GM23338 (cell line): Measurements from ENCODE around the gene MLLT1. TPM values are rescaled to one million over a fixed set of nuclear protein-coding genes. Genes with fewer than 3 reads are reported as not detected.

Experiments
- ATAC-seq: fragments of 200-7000 bp; cut with Tn5 transposase; 3 replicates; pipeline ENCODE4 v1.9.1; 2020
- DNase-seq: peaks from one replicate; pipeline ENCODE4 v3.0.0-alpha.2; 2015; ENCODE audit warnings: low spot score
- H2AFZ ChIP-seq: fragments of 200-600 bp; sonication (generic); 2 replicates; pipeline ENCODE4 v1.8.0; 2016; ENCODE audit warnings: antibody characterized with exemption, mild to moderate bottlenecking, moderate library complexity
- H3F3A ChIP-seq: fragments of 200-600 bp; sonication (generic); replicated peaks from 2 replicates; pipeline ENCODE4 v1.8.0; 2017; ENCODE audit warnings: antibody characterized with exemption, mixed run types, low read depth
- H3K27ac ChIP-seq: fragments of 200-600 bp; sonication (generic); 2 replicates; pipeline ENCODE4 v1.6.1; 2016; ENCODE audit warnings: low read depth
- H3K27me3 ChIP-seq: fragments of 200-600 bp; sonication (generic); 2 replicates; pipeline ENCODE4 v1.8.0; 2016; ENCODE audit warnings: mild to moderate bottlenecking, mixed run types, moderate library complexity; ENCODE audit not compliant: insufficient read depth
- H3K36me3 ChIP-seq: fragments of 200-600 bp; sonication (generic); 2 replicates; pipeline ENCODE4 v1.8.0; 2016; ENCODE audit warnings: mild to moderate bottlenecking; ENCODE audit not compliant: insufficient read depth
- H3K4me1 ChIP-seq: fragments of 200-600 bp; sonication (generic); 2 replicates; pipeline ENCODE4 v1.8.0; 2016; ENCODE audit warnings: mild to moderate bottlenecking, moderate library complexity; ENCODE audit not compliant: insufficient read depth
- H3K4me2 ChIP-seq: fragments of 200-600 bp; sonication (generic); 2 replicates; pipeline ENCODE4 v1.7.1; 2017; ENCODE audit warnings: mixed run types
- H3K4me3 ChIP-seq: fragments of 200-600 bp; sonication (generic); 2 replicates; pipeline ENCODE4 v1.6.1; 2016; ENCODE audit warnings: mixed run types
- H3K79me2 ChIP-seq: fragments of 200-600 bp; sonication (generic); replicated peaks from 2 replicates; pipeline ENCODE4 v1.8.0; 2017; ENCODE audit warnings: mild to moderate bottlenecking; ENCODE audit not compliant: insufficient read depth
- H3K9me2 ChIP-seq: fragments of 200-600 bp; sonication (generic); 2 replicates; pipeline ENCODE4 v1.8.0; 2017; ENCODE audit not compliant: insufficient read depth
- H4K20me1 ChIP-seq: fragments of 200-600 bp; sonication (generic); replicated peaks from 2 replicates; pipeline ENCODE4 v1.8.0; 2017; ENCODE audit warnings: mild to moderate bottlenecking; ENCODE audit not compliant: insufficient read depth
- H3K27ac Mint-ChIP-seq: 2 replicates; pipeline ENCODE4 v1.8.0; 2020; ENCODE audit warnings: inconsistent platforms, mild to moderate bottlenecking, moderate library complexity, mixed read lengths
- H3K27me3 Mint-ChIP-seq: 3 replicates; pipeline ENCODE4 v1.8.0; 2022; ENCODE audit warnings: low read depth, mild to moderate bottlenecking, moderate library complexity, mixed read lengths, inconsistent platforms; ENCODE audit not compliant: insufficient read depth, poor library complexity
- H3K36me3 Mint-ChIP-seq: 3 replicates; pipeline ENCODE4 v1.8.0; 2021; ENCODE audit warnings: low read depth, mild to moderate bottlenecking, inconsistent platforms, moderate library complexity, mixed read lengths
- H3K4me1 Mint-ChIP-seq: 3 replicates; pipeline ENCODE4 v1.8.0; 2020; ENCODE audit warnings: mild to moderate bottlenecking, inconsistent platforms, mixed read lengths
- H3K4me3 Mint-ChIP-seq: 3 replicates; pipeline ENCODE4 v1.8.0; 2021; ENCODE audit warnings: moderate library complexity, mild to moderate bottlenecking, inconsistent platforms, mixed read lengths
- H3K9me3 Mint-ChIP-seq: 3 replicates; pipeline ENCODE4 v1.8.0; 2020; ENCODE audit warnings: moderate library complexity, mild to moderate bottlenecking, inconsistent platforms, mixed read lengths
- CTCF ChIP-seq, 2 experiments: fragments of 200-600 bp in 1 of 2; sonication (generic) in 1 of 2; conservative IDR thresholded peaks; 2 replicates each; pipeline versions ENCODE4 v1.5.1 to v1.6.1; 2016 to 2017; ENCODE audit warnings: antibody characterized with exemption in 2 of 2, low read depth in 2 of 2, mild to moderate bottlenecking in 2 of 2, moderate library complexity in 1 of 2
- EZH2 ChIP-seq: fragments of 200-600 bp; sonication (generic); IDR thresholded peaks from one replicate; pipeline ENCODE4 v1.8.0; 2017; ENCODE audit warnings: antibody characterized with exemption, mild to moderate bottlenecking, low read depth; ENCODE audit not compliant: unreplicated experiment
- REST ChIP-seq: IDR thresholded peaks from one replicate; pipeline ENCODE4 v1.6.1; 2018; ENCODE audit warnings: antibody characterized with exemption; ENCODE audit not compliant: unreplicated experiment
- ZNF114 ChIP-seq: fragments of 250-450 bp; sonication (Bioruptor Pico); IDR thresholded peaks from 2 replicates; pipeline ENCODE4 v1.5.0; 2020; ENCODE audit warnings: mild to moderate bottlenecking, moderate library complexity
- ZNF462 ChIP-seq: fragments of 250-450 bp; sonication (Bioruptor Pico); IDR thresholded peaks from 2 replicates; pipeline ENCODE4 v1.5.0; 2020; ENCODE audit warnings: mild to moderate bottlenecking, moderate library complexity
- polyA plus RNA-seq: library from polyadenylated mRNA; unstranded; fragments of >200 nt; fragmentation: Nextera tagmentation; extraction: Ambion mirVana; gene quantifications from 2 replicates; pipeline ENCODE4 v1.2.1, GENCODE V29; 2016
- total RNA-seq: library from RNA; depleted of rRNA; stranded (reverse); fragments of >200 nt; shearing (Covaris generic); gene quantifications from 2 replicates; pipeline ENCODE4 v1.2.3, GENCODE V29; 2014

Gene MLLT1
- total and polyA plus RNA-seq, 2 experiments from 2014 or later: 17.8 to 23.4 TPM

GRCh38 chr19:6220385-6221191 lies 59.2 kb downstream of the MLLT1 start (continued):
- TF ChIP-seq ZNF462 (CRISPR knock-in tag): no peak
- TF ChIP-seq EZH2: no peak

- no peak overlapping the region for H3K27ac ChIP-seq
- no peaks in the 10 kb centered on the region for H3K27me3 ChIP-seq
- H3K79me2 ChIP-seq: peaks cover 5% of the 10 kb centered on the region; the same call in 1 of the 2 replicates
- ATAC-seq (no peak), DNase-seq (no peak)
- H2AFZ ChIP-seq: no peak overlapping the region
- Mint-ChIP-seq H3K9me3 (no peaks in the 10 kb centered on the region), H3K4me1 (peaks cover 7% of the 10 kb centered on the region), H3K36me3 (peaks cover 12% of the 10 kb centered on the region; the same call in 1 of the 3 replicates), H3K27me3 (peaks cover 9% of the 10 kb centered on the region), H3K27ac (no peak overlapping the region), H3K4me3 (no peak overlapping the region)
- H3F3A ChIP-seq: no peaks in the 10 kb centered on the region
- H3K9me2 ChIP-seq: no peaks in the 10 kb centered on the region
- no peak overlapping the region for H3K4me2 ChIP-seq
- TF ChIP-seq ZNF114 (CRISPR knock-in tag): no peak
- no peak for TF ChIP-seq REST
- TF ChIP-seq CTCF (conservative IDR thresholded peaks at IDR 0.05; ENCODE audit: low read depth in 2 of 2): no peak
- no peak overlapping the region for H3K4me3 ChIP-seq
- no peaks in the 10 kb centered on the region for H4K20me1 ChIP-seq
- no peaks in the 10 kb centered on the region for H3K4me1 ChIP-seq
- H3K36me3 ChIP-seq: no peaks in the 10 kb centered on the region; the same call in 1 of the 2 replicates
These were observed 60.0 kb downstream of the MLLT1 start for GRCh38 chr19:6219586-6220290.
